GM18867 (cell line): ENCODE measurements around the gene PI4KA.
"Not testable (repeated sequence)": the region's sequence is repeated elsewhere in the genome, so short reads cannot be mapped to it uniquely, and the experiment has no call there.

ENCODE experiments used
- ATAC-seq: cut with Tn5 transposase; IDR thresholded peaks from one replicate; pipeline ENCODE4 v1.9.1; 2021; ENCODE audit warnings: mild to moderate bottlenecking, moderate library complexity; ENCODE audit not compliant: unreplicated experiment

The PI4KA gene

DNA sequence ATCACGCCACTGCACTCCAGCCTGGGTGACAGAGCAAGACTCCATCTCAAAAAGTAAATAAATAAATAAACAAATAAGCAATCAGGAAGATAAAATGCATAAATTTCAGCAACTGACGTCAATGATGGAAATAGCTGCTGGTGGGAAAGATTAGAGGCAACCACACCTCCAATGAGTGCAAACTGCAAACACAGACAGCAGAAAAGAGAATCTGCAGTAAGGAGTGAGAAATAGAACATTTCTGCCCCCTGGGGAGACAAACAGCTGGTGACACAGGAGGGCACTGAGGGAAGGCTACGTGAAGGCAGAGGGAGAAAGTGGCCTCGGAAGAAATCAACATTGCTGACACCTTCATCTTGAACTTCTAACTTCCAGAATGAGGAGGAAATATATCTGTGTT, 6.5 kb downstream of the PI4KA start:
- no peak for ATAC-seq

- no peak for ATAC-seq
Observed at GRCh38 chr22:20847318-20847822, 11.2 kb downstream of the PI4KA start.

- ATAC-seq: no peak
Observed at GRCh38 chr22:20844055-20845037, 14.3 kb downstream of the PI4KA start.

- ATAC-seq: no peak
Observed at GRCh38 chr22:20843501-20843900, 15.1 kb downstream of the PI4KA start.

GRCh38 chr22:20840646-20841371, 17.8 kb downstream of the PI4KA start:
- ATAC-seq: no peak

DNA sequence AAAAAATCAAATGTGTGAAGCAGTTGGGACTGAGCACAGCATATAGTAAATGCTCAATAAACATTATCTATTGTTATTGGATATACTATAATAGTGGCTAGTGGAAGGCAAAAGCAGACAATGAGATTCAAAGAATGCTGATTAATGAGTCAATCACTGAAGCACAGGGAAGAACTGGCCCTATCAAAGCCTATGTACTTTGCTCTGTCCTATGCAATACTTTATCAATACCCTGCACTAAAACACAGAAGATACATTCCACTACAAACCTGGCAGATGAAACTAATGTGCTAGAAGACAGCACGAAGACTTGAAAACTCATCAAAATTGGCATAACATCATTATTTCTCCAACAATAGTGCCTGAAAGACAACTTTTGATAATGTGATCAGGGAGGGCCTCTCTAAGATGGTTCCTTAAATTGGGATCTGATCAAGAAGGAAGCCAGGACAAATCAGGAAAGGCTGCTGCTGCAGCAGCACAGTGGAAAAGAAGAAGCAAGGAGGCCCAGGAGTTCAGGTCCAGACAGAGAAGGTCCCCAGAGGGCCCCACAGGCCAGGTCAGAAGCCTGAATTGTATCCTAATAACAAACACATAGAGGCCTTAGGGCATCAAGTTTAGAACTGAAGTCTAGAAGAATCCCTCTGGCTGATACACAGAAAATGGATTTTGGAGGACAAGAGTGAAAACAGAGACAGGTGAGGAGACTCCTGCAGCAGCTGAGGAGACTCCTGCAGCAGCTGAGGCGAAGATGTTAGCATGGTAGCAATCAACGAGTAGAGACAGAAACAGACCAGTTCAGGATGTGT, 18.6 kb downstream of the PI4KA start:
- no peak for ATAC-seq

- ATAC-seq: not testable (repeated sequence)
Observed at GRCh38 chr22:20839354-20839753, 19.3 kb downstream of the PI4KA start.

DNA sequence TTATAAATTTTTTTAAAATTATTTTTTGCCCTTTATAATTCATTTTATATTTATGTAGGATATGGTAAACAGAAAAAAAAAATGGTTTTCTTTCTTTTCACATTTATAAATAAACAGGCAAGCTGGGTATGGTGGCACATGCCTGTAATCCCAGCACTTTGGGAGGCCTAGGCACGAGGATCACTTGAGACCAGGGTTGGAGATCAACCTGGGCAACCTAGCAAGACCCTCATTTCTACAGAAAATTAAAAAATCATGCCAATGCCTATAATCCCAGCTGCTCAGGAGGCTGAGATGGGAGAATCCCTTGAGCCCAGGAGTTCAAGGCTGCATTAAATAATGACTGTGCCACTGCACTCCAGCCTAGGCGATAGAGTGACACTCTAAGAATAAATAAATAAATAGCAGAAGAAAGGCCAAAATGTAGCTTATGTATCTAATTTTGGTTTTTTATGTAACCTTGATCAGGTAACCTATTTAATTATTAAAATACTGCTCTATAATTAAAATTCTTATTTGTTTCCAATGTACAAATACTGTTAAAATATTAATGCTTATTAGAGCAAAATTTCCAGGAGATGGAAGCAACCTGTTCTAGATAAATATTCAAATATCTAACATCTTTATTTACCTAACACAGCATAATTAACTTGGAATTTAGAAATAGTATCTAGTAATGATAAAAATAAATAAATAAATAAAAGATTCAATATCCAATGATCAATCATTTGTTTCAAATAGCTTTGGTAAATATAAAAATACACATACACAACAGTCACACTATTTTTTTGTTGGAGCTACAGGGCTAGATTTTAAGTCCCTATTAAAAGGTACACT, 21.4 kb downstream of the PI4KA start:
- no peak for ATAC-seq

DNA sequence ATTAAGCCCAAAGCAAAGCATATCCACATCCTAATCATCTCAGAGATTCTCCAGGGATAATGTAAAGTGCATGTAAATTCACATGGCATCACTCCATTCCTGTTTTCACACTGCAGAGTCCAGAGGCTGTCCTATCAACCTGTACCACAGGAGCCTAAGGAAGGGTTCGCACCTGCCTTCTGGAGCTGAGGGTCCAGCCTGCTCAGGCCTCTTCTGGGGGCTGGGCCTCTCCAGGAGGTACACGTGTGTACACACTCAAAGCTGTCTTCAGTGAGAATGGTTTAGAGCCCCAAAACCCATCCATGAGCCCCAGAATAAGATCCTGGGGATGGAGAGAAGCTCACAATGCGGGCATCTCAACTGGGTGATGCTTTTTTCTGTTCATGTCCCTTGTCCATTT, 23.9 kb downstream of the PI4KA start:
- no peak for ATAC-seq

DNA sequence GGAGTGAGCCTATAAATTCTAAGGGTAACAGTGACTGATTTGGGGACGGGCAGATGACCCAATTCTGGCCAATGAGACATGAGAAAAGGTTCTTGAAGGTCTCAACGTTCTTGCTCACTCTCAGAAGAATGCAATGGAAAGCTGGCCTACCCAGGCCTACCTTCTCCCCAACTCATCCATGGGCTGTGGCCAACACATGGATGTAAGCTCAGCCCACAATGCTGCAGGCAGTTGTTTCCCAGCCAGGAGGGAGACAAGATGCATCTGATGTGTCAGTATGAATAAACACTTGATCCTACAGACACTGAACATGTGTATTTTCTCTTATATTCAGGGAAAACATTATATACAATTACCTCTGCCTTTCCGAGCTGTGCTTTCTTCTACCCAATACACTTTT, 24.4 kb downstream of the PI4KA start:
- ATAC-seq: no peak

DNA sequence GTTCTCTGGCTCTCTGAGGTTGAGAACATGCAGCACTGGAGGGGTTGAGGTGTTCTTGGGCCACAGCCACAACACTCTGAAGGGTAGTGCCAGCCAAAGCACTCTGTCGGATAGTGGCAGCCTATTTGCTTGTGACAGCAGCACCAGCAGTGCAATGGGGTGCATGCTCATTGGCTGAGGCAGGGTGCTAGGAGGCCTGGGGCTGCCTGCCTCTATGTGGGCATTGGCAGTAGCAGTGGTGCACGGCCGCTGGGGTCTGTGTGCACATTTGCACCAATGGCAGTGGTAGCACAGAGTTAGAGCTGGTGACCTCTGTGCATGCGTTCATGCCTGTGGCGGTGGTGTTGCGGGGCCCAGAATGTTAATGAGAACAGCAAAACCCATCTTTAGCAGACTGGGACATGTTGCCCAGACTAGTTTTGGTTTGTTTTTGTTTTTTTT, 25.4 kb downstream of the PI4KA start:
- ATAC-seq: no peak

DNA sequence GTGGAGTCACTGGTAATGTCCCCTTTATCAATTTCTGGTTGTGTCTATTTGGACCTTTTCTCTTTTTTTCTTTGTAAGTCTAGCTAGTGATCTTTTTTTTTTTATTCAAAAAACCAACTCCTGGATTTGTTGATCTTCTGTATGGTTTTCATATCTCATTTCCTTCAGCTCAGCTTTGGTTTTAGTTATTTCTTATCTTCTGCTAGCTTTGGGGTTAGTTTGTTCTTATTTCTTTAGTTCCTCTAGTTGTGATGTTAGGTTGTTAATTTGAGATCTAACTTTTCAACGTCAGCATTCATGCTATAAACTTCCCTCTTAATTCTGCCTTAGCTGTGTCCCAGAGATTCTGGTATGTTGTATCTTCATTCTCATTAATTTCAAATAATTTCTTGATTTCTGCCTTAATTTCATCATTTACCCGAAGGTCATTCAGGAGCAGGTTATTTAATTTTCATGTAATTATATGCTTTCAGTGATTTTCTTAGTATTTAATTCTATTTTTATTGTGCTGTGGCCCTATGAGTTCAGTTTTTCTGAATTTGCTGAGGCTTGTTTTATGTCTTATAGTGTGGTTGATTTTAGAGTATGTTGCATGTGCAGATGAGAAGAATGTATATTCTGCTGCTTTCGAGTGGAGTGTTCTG, 29.0 kb downstream of the PI4KA start:
- ATAC-seq: no peak

DNA sequence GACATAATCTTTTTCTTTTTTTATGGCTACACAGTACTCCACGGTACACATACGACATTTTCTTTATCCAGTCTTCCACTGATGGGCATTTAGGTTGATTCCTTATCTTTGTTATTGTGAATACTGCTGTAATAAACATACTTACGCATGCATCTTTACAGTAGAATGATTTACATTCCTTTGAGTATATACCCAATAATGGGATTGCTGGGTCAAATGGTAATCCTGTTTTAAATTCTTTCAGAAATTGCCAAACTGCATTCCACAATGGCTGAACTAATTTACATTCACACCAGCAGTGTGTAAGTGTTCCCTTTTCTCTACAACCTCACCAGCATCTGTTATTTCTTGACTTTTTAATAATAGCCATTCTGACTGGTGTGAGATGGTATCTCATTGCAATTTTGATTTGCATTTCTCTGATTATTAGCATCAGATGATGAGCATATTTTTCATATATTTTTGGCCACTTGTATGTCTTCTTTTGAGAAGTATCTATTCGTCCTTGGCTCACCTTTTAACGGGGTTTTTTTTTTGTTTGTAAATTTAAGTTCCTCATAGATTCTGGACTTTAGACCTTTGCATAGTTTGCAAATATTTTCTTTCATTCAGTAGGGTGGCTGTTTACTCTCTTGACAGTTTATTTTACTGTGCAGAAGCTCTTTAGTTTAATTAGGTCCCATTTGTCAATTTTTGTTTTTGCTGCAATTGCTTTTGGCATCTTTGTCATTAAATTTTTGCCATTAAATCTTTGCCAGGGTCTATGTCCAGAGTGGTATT, 32.0 kb downstream of the PI4KA start:
- not testable (repeated sequence) for ATAC-seq

DNA sequence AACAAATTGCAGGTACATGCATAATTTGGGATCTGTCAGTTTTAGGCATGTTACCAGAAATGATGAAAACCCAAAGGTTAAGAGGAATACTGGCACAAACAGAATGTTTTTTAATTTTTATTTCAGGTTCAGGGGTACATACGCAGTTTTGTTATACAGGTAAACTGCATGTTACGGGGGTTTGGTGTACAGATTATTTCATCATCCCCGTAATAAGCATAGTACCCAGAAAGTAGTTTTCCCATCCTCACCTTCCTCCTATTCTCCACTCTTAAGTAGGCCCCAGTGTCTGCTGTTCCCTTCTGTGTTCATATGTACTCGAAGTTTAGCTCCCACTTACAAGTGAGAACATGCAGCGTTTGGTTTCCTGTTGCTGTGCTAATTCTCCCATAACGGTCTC, 33.0 kb downstream of the PI4KA start:
- ATAC-seq: no peak

GRCh38 chr22:20825216-20825615, 33.4 kb downstream of the PI4KA start:
- ATAC-seq: not testable (repeated sequence)

- no peak for ATAC-seq
Observed at GRCh38 chr22:20823264-20823663, 35.3 kb downstream of the PI4KA start.

DNA sequence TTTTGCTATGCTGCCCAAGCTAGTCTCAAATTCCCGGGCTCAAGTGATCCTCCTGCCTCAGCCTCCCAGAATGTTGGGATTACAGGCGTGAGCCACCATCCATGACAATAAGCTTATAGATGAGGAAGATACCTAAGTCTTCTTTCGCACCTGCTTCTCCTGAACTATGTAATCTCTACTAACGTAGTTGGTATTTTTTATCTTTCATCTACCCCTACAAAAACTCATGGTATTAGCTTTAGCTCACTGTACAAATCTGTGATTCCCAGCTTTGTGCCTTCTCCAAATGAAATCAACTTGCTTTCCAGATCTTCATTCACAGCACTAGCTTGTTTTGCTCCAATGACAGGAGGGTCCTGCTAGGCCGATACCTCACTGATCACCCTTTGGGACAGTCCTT, 36.4 kb downstream of the PI4KA start:
- no peak for ATAC-seq

GRCh38 chr22:20821717-20822239, 36.8 kb downstream of the PI4KA start:
- not testable (repeated sequence) for ATAC-seq
